Measurements from ENCODE around the gene KCNQ1OT1. TPM values are rescaled to one million over a fixed set of nuclear protein-coding genes. Genes with fewer than 3 reads are reported as not detected.
A peak's percentile ranks its signal among the peaks of the same experiment; 100 is the strongest.

The KCNQ1OT1 gene
- total and polyA plus RNA-seq, 3 experiments from 2014 or later = 0.08 to 0.20 (median 0.20) TPM

- ChIA-PET CTCF (no interaction called here), POLR2A (no interaction called here)
- peak overlapping the region in 1 of 8 donors; percentile 13 for H3K27ac Mint-ChIP-seq
- Histone ChIP-seq H3K27me3 (ENCODE audit: insufficient read depth, low read length, poor library complexity, severe bottlenecking) (no peaks in the 10 kb centered on the region), H3K27ac (ENCODE audit: low read depth, low read length) (peak overlapping the region; percentile 2), H3K4me3 (ENCODE audit: low read length) (no peak overlapping the region), H3K4me1 (ENCODE audit: insufficient read depth, low read length) (peaks cover 10% of the 10 kb centered on the region), H3K9me3 (ENCODE audit: low read length) (no peaks in the 10 kb centered on the region), H3K36me3 (ENCODE audit: insufficient read depth, low read length) (no peaks in the 10 kb centered on the region)
- no peak for DNase-seq
- no peaks in the 10 kb centered on the region for H3K9me3 Mint-ChIP-seq
- H3K4me3 Mint-ChIP-seq = peak overlapping the region in 4 of 7 donors; percentile 24 to 91 (median 80)
- peaks cover 0 to 2% (median 0%) of the 10 kb centered on the region in 3 donors for H3K36me3 Mint-ChIP-seq
- no peaks in the 10 kb centered on the region for H3K27me3 Mint-ChIP-seq
- peaks cover 10 to 11% (median 10%) of the 10 kb centered on the region in 3 donors for H3K4me1 Mint-ChIP-seq
Measured at GRCh38 chr11:2697866-2698265, 1.9 kb downstream of the KCNQ1OT1 start.

DNA sequence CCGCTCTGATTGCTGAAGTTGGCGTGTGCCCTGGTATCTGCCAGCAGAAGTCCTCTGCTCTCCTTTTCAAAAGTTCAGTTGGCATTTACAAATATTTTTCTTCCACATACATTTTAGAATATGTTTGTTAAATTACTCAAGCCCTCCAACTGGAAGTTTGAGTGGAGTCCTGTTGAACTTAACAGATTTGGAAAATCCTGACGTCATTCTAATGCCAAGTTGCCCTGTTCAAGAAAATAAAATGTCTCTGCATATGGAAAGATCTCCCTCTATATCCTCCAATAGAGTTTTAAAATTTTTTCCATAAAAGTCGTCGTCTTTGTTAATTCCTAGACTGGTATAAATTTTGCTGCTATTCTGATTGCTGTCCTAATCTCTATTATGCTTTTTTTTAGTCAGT is 3.3 kb downstream of the KCNQ1OT1 start:
- H3K36me3 Mint-ChIP-seq = peaks cover 0 to 2% (median 0%) of the 10 kb centered on the region in 3 donors
- peaks cover 10% of the 10 kb centered on the region for H3K4me1 ChIP-seq (ENCODE audit: insufficient read depth, low read length)
- DNase-seq = no peak
- H3K4me3 ChIP-seq (ENCODE audit: low read length) = no peak overlapping the region
- ChIA-PET POLR2A (no interaction called here), CTCF (no interaction called here)
- no peaks in the 10 kb centered on the region for H3K36me3 ChIP-seq (ENCODE audit: insufficient read depth, low read length)
- H3K4me1 Mint-ChIP-seq = peaks cover 10 to 11% (median 11%) of the 10 kb centered on the region in 3 donors
- H3K9me3 ChIP-seq (ENCODE audit: low read length) = no peaks in the 10 kb centered on the region
- H3K27me3 Mint-ChIP-seq = no peaks in the 10 kb centered on the region
- H3K27me3 ChIP-seq (ENCODE audit: insufficient read depth, low read length, poor library complexity, severe bottlenecking) = no peaks in the 10 kb centered on the region
- no peak overlapping the region for H3K27ac ChIP-seq (ENCODE audit: low read depth, low read length)
- peak overlapping the region in 1 of 7 donors; percentile 62 for H3K4me3 Mint-ChIP-seq
- no peaks in the 10 kb centered on the region for H3K9me3 Mint-ChIP-seq
- H3K27ac Mint-ChIP-seq = no peak overlapping the region

DNA sequence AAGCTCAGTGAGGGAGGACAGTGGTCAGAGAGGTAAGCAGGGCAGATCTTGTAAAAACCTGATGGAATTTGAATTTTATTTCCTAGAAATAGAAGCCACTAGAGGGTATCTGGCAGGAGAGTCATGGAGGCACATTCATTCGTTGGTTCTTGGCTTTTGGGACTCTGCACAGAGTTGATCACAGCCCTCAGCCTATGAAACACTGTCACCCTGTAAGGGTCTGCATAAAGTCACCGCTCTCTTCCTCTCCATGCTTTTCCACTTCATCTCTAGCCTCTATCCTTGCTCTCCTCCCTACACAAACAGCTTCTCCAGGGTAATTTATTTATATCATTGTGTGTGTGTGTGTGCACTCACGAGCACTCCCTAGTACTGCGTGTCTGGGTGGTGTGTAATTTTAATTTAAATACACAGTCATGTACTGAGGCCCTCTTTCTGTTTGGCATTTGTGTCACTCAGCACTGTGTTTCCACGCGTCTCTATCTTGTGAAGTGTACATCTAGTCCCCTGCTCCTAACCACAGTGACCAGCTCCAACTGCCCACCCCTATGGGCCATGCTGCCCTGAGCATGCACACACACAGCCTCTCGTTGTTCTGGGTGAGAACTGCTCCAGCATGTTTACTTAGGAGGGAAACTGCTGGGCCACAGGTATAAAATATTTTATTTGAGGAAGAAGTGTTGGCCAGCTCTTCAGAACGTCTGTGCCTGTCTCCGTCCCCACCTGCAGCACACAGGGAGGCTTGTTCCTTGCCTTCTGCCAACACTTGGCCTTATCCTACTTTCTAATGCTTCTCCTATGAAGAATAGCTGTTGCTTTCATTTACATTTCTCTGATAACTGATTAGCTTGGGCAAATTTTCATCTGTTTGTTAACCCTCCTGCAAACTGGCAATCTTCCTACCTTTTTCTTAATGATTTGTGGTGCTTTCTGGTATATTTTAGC is 4.5 kb downstream of the KCNQ1OT1 start:
- Histone ChIP-seq H3K9me3 (ENCODE audit: low read length) (no peaks in the 10 kb centered on the region), H3K36me3 (ENCODE audit: insufficient read depth, low read length) (no peaks in the 10 kb centered on the region), H3K4me1 (ENCODE audit: insufficient read depth, low read length) (peaks cover 10% of the 10 kb centered on the region), H3K27me3 (ENCODE audit: insufficient read depth, low read length, poor library complexity, severe bottlenecking) (no peaks in the 10 kb centered on the region), H3K4me3 (ENCODE audit: low read length) (no peak overlapping the region), H3K27ac (ENCODE audit: low read depth, low read length) (no peak overlapping the region)
- no peak for DNase-seq
- Mint-ChIP-seq H3K4me1 (peaks cover 10 to 11% (median 11%) of the 10 kb centered on the region in 3 donors), H3K27me3 (no peaks in the 10 kb centered on the region), H3K27ac (peak overlapping the region in 1 of 8 donors; percentile 47), H3K4me3 (no peak overlapping the region), H3K9me3 (no peaks in the 10 kb centered on the region), H3K36me3 (peaks cover 0 to 2% (median 0%) of the 10 kb centered on the region in 3 donors)
- ChIA-PET CTCF (no interaction called here), POLR2A (no interaction called here)

DNA sequence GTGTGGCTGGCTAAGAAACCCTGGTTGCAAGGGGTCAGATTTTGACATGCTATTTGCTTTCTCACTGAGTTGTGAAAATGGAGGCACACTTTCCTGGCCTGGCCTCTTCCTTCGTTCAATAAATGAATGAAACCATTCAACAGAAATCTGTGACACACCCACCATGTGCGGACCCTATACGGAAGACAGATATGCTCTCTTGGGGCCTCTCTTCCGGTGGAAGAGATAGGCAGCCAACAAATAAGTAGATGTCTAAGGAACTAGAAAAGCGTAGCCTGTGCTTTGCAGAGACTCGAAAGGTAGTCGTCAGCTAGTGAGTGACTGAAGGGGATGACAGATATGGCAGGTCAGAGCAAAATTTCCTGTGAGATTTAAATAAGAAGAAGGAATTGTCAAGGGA is 5.3 kb downstream of the KCNQ1OT1 start:
- Histone ChIP-seq H3K36me3 (ENCODE audit: insufficient read depth, low read length) (no peaks in the 10 kb centered on the region), H3K27me3 (ENCODE audit: insufficient read depth, low read length, poor library complexity, severe bottlenecking) (no peaks in the 10 kb centered on the region), H3K4me1 (ENCODE audit: insufficient read depth, low read length) (peaks cover 10% of the 10 kb centered on the region), H3K4me3 (ENCODE audit: low read length) (no peak overlapping the region), H3K9me3 (ENCODE audit: low read length) (no peaks in the 10 kb centered on the region), H3K27ac (ENCODE audit: low read depth, low read length) (no peak overlapping the region)
- H3K27ac Mint-ChIP-seq = peak overlapping the region in 1 of 8 donors; percentile 90
- H3K4me1 Mint-ChIP-seq = peaks cover 10 to 14% (median 11%) of the 10 kb centered on the region in 3 donors
- POLR2A ChIA-PET = no interaction called here
- peak overlapping the region in 1 of 7 donors; percentile 6 for H3K4me3 Mint-ChIP-seq
- peaks cover 0 to 2% (median 0%) of the 10 kb centered on the region in 3 donors for H3K36me3 Mint-ChIP-seq
- CTCF ChIA-PET = no interaction called here
- H3K9me3 Mint-ChIP-seq = no peaks in the 10 kb centered on the region
- DNase-seq = no peak
- H3K27me3 Mint-ChIP-seq = no peaks in the 10 kb centered on the region

- no peaks in the 10 kb centered on the region for H3K27me3 Mint-ChIP-seq
- Histone ChIP-seq H3K9me3 (ENCODE audit: low read length) (no peaks in the 10 kb centered on the region), H3K27ac (ENCODE audit: low read depth, low read length) (no peak overlapping the region), H3K27me3 (ENCODE audit: insufficient read depth, low read length, poor library complexity, severe bottlenecking) (no peaks in the 10 kb centered on the region), H3K4me1 (ENCODE audit: insufficient read depth, low read length) (peaks cover 5% of the 10 kb centered on the region), H3K4me3 (ENCODE audit: low read length) (no peak overlapping the region), H3K36me3 (ENCODE audit: insufficient read depth, low read length) (no peaks in the 10 kb centered on the region)
- peak in 1 of 5 donors; percentile 33 for DNase-seq
- H3K9me3 Mint-ChIP-seq = no peaks in the 10 kb centered on the region
- ChIA-PET CTCF (no interaction called here), POLR2A (no interaction called here)
- no peak overlapping the region for H3K4me3 Mint-ChIP-seq
- peaks cover 5 to 10% (median 7%) of the 10 kb centered on the region in 3 donors for H3K4me1 Mint-ChIP-seq
- H3K27ac Mint-ChIP-seq = no peak overlapping the region
- no peaks in the 10 kb centered on the region for H3K36me3 Mint-ChIP-seq
Measured at GRCh38 chr11:2693271-2694261, 6.2 kb downstream of the KCNQ1OT1 start.

DNA sequence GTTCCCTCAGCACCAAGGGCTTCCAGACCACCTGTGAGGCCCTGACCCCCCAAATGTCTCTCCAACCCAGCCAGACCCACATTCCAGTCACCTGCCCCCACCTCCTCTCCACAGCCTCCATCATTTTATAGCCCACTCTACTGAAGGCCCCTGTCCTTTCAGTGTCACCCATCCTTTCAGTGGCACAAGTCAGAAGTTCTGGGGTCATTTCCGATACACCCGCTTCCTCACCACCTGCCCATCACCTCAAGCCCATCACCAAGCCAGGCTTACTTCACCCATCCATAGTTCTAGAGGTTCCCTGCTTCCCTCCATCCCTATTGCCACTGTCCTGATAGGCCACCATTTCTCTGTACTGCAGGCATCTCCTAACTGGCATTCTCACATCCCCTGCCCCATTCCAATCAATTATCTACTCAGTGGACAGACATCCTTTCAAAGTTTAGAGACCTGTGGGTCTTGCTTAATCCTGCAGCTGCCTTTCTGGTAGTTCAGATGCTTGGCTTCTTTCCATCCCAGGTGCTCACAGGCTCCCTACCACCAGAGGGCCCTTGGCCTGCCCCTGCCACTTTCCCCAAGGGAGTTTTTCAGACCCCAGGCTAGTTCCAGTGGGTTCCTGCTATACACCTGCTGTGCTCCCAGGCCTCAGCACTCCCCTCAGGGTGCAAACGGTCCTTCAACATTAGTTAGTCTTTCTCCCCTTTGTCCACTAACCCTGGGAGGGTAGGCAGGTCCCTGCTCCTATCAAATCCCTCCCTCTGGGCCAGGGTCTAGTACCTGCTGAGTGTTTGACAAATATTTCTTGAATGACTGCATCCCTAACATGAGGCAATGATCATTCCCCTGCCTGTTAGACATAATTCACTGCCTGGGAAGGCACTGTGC is 7.6 kb downstream of the KCNQ1OT1 start:
- Histone ChIP-seq H3K4me1 (ENCODE audit: insufficient read depth, low read length) (no peaks in the 10 kb centered on the region), H3K4me3 (ENCODE audit: low read length) (no peak overlapping the region), H3K9me3 (ENCODE audit: low read length) (no peaks in the 10 kb centered on the region), H3K27me3 (ENCODE audit: insufficient read depth, low read length, poor library complexity, severe bottlenecking) (no peaks in the 10 kb centered on the region), H3K27ac (ENCODE audit: low read depth, low read length) (no peak overlapping the region), H3K36me3 (ENCODE audit: insufficient read depth, low read length) (no peaks in the 10 kb centered on the region)
- no peaks in the 10 kb centered on the region for H3K9me3 Mint-ChIP-seq
- peak overlapping the region in 3 of 8 donors; percentile 28 to 61 (median 36) for H3K27ac Mint-ChIP-seq
- no peaks in the 10 kb centered on the region for H3K36me3 Mint-ChIP-seq
- ChIA-PET POLR2A (no interaction called here), CTCF (no interaction called here)
- H3K4me1 Mint-ChIP-seq = peaks cover 0 to 6% (median 0%) of the 10 kb centered on the region in 3 donors
- no peaks in the 10 kb centered on the region for H3K27me3 Mint-ChIP-seq
- no peak overlapping the region for H3K4me3 Mint-ChIP-seq
- peak in 1 of 5 donors; percentile 29 for DNase-seq

GRCh38 chr11:2691355-2691761 is 8.4 kb downstream of the KCNQ1OT1 start:
- Mint-ChIP-seq H3K27me3 (no peaks in the 10 kb centered on the region), H3K4me1 (peaks cover 0 to 5% (median 0%) of the 10 kb centered on the region in 3 donors), H3K4me3 (no peak overlapping the region), H3K36me3 (no peaks in the 10 kb centered on the region), H3K27ac (no peak overlapping the region), H3K9me3 (no peaks in the 10 kb centered on the region)
- DNase-seq = no peak
- Histone ChIP-seq H3K9me3 (ENCODE audit: low read length) (no peaks in the 10 kb centered on the region), H3K27ac (ENCODE audit: low read depth, low read length) (no peak overlapping the region), H3K36me3 (ENCODE audit: insufficient read depth, low read length) (no peaks in the 10 kb centered on the region), H3K4me3 (ENCODE audit: low read length) (no peak overlapping the region), H3K4me1 (ENCODE audit: insufficient read depth, low read length) (no peaks in the 10 kb centered on the region), H3K27me3 (ENCODE audit: insufficient read depth, low read length, poor library complexity, severe bottlenecking) (no peaks in the 10 kb centered on the region)
- ChIA-PET POLR2A (no interaction called here), CTCF (no interaction called here)

Measured in CD8-positive, alpha-beta memory T cell (primary cell).